ENCODE results near the gene NPTX2. TPM values are rescaled to one million over a fixed set of nuclear protein-coding genes. Genes with fewer than 3 reads are reported as not detected.

Gene NPTX2
- total RNA-seq, 2 experiments from 2014 or later: not detected

- BruUV-seq (replicated peaks): no TSS peak
- Histone ChIP-seq H3K9me2 (ENCODE audit: insufficient read depth, low read length) (no peaks in the 10 kb centered on the region), H3K36me3 (ENCODE audit: insufficient read depth, low read length) (no peaks in the 10 kb centered on the region; the same call in 1 of the 2 replicates), H3K4me3 (ENCODE audit: low read depth, low read length, poor library complexity, severe bottlenecking) (no peak overlapping the region), H3K27ac (ENCODE audit: low read depth, low read length, poor library complexity, severe bottlenecking) (no peak overlapping the region), H3K9me3 (ENCODE audit: low read length) (peaks cover 7% of the 10 kb centered on the region; the same call in 1 of the 2 replicates), H4K20me1 (ENCODE audit: insufficient read depth, low read length) (no peaks in the 10 kb centered on the region), H3K4me1 (ENCODE audit: insufficient read depth, low read length, poor library complexity, severe bottlenecking) (peaks cover 45% of the 10 kb centered on the region), H3K79me2 (ENCODE audit: insufficient read depth, low read depth, low read length) (no peaks in the 10 kb centered on the region), H3K4me2 (ENCODE audit: low read length) (no peak overlapping the region), H2AFZ (ENCODE audit: low read length) (no peak overlapping the region)
- POLR2A ChIA-PET: no interaction called here
- CTCF ChIA-PET (ENCODE audit: unreplicated experiment): no interaction called here
- no peak for DNase-seq (ENCODE audit: low spot score)
- TF ChIP-seq CTCF (conservative IDR thresholded peaks at IDR 0.05; ENCODE audit: low read length) (no peak), EZH2phosphoT487 (IDR thresholded peaks at IDR 0.05; ENCODE audit: borderline replicate concordance, low read depth, low read length) (no peak)
- intact Hi-C loops (cut with micrococcal nuclease; ENCODE audit: unreplicated experiment): loop anchor here (10.0 kb wide), 1 partner anchor 212 kb away; no protein-coding TSS in a partner anchor
These were observed 29.4 kb downstream of the NPTX2 start for GRCh38 chr7:98646465-98646864.

- TF ChIP-seq EZH2phosphoT487 (IDR thresholded peaks at IDR 0.05; ENCODE audit: borderline replicate concordance, low read depth, low read length) (no peak), CTCF (conservative IDR thresholded peaks at IDR 0.05; ENCODE audit: low read length) (no peak)
- no peaks in the 10 kb centered on the region; the same call in 1 of the 2 replicates for H3K36me3 ChIP-seq (ENCODE audit: insufficient read depth, low read length)
These were observed 30.2 kb downstream of the NPTX2 start for GRCh38 chr7:98647326-98647725.

GRCh38 chr7:98651760-98652159, 34.7 kb downstream of the NPTX2 start:
- CTCF ChIA-PET (ENCODE audit: unreplicated experiment): no interaction called here
- intact Hi-C loops (cut with micrococcal nuclease; ENCODE audit: unreplicated experiment): no loop called here
- Histone ChIP-seq H2AFZ (ENCODE audit: low read length) (no peak overlapping the region), H3K9me2 (ENCODE audit: insufficient read depth, low read length) (no peaks in the 10 kb centered on the region), H3K27ac (ENCODE audit: low read depth, low read length, poor library complexity, severe bottlenecking) (no peak overlapping the region), H3K36me3 (ENCODE audit: insufficient read depth, low read length) (no peaks in the 10 kb centered on the region; the same call in 1 of the 2 replicates), H3K79me2 (ENCODE audit: insufficient read depth, low read depth, low read length) (no peaks in the 10 kb centered on the region), H3K4me1 (ENCODE audit: insufficient read depth, low read length, poor library complexity, severe bottlenecking) (peaks cover 16% of the 10 kb centered on the region), H3K4me2 (ENCODE audit: low read length) (no peak overlapping the region), H4K20me1 (ENCODE audit: insufficient read depth, low read length) (no peaks in the 10 kb centered on the region), H3K9me3 (ENCODE audit: low read length) (peaks cover 21% of the 10 kb centered on the region; the same call in 1 of the 2 replicates), H3K4me3 (ENCODE audit: low read depth, low read length, poor library complexity, severe bottlenecking) (no peak overlapping the region)
- no peak for TF ChIP-seq EZH2phosphoT487 (IDR thresholded peaks at IDR 0.05; ENCODE audit: borderline replicate concordance, low read depth, low read length)
- TF ChIP-seq CTCF (conservative IDR thresholded peaks at IDR 0.05; ENCODE audit: low read length): no peak
- POLR2A ChIA-PET: no interaction called here
- no TSS peak for BruUV-seq (replicated peaks)
- no peak for DNase-seq (ENCODE audit: low spot score)

More at GRCh38 chr7:98647326-98647725, 30.2 kb downstream of the NPTX2 start:
- Histone ChIP-seq H3K4me2 (ENCODE audit: low read length) (no peak overlapping the region), H3K4me3 (ENCODE audit: low read depth, low read length, poor library complexity, severe bottlenecking) (no peak overlapping the region), H4K20me1 (ENCODE audit: insufficient read depth, low read length) (no peaks in the 10 kb centered on the region), H3K27ac (ENCODE audit: low read depth, low read length, poor library complexity, severe bottlenecking) (no peak overlapping the region), H3K79me2 (ENCODE audit: insufficient read depth, low read depth, low read length) (no peaks in the 10 kb centered on the region), H2AFZ (ENCODE audit: low read length) (no peak overlapping the region), H3K4me1 (ENCODE audit: insufficient read depth, low read length, poor library complexity, severe bottlenecking) (peaks cover 37% of the 10 kb centered on the region), H3K9me2 (ENCODE audit: insufficient read depth, low read length) (no peaks in the 10 kb centered on the region), H3K9me3 (ENCODE audit: low read length) (peaks cover 7% of the 10 kb centered on the region; the same call in 1 of the 2 replicates)
- BruUV-seq (replicated peaks): no TSS peak
- intact Hi-C loops (cut with micrococcal nuclease; ENCODE audit: unreplicated experiment): loop anchor here (10.0 kb wide), 1 partner anchor 213 kb away; no protein-coding TSS in a partner anchor
- ChIA-PET CTCF (ENCODE audit: unreplicated experiment) (no interaction called here), POLR2A (interaction anchor here (0.6 to 0.8 kb wide), 2 partner anchors 52 to 1953 kb away, joined by 3 to 9 read pairs; no protein-coding TSS in a partner anchor)
- no peak for DNase-seq (ENCODE audit: low spot score)

Measured in OCI-LY7 (cell line).